IMR-90 (cell line): ENCODE data around the gene OR6B1. TPM values are rescaled to one million over a fixed set of nuclear protein-coding genes. Genes with fewer than 3 reads are reported as not detected.

ENCODE experiments used
- ATAC-seq: fragments of 200-7000 bp; cut with Tn5 transposase; 2 replicates; pipeline ENCODE4 v1.9.1; 2020; ENCODE audit warnings: low read depth, mild to moderate bottlenecking, moderate library complexity
- Bru-seq: library from RNA; stranded (reverse); fragments of 400-500 nt; gene quantifications from one replicate; lab custom pipeline; 2021; lab: Mats Ljungman, UMichigan
- BruChase-seq, 2 experiments: library from RNA; stranded (reverse); fragments of 400-500 nt; gene quantifications; one replicate each; lab custom pipeline; 2021; lab: Mats Ljungman, UMichigan
- BruUV-seq: library from RNA; stranded (reverse); fragments of 400-500 nt; replicated peaks from 2 replicates; lab custom pipeline; 2021; lab: Mats Ljungman, UMichigan
- CTCF ChIA-PET: fragments of 300-600 bp; formaldehyde crosslinking; extraction: SDS; loops from one replicate; lab custom pipeline; 2021; ENCODE audit warnings: antibody characterized with exemption; lab: Yijun Ruan, JAX
- POLR2A ChIA-PET: fragments of 300-600 bp; sonication (Branson Sonifier 250); formaldehyde crosslinking; loops from one replicate; lab custom pipeline; 2022; ENCODE audit warnings: antibody characterized with exemption; ENCODE audit not compliant: unreplicated experiment; lab: Charles Lee
- DNase-seq: peaks from one replicate; pipeline ENCODE4 v3.0.0; 2013
- H2AFZ ChIP-seq: replicated peaks from 2 replicates; pipeline ENCODE3; 2013; ENCODE audit warnings: low read length, mild to moderate bottlenecking; ENCODE audit not compliant: poor library complexity
- H2AK5ac ChIP-seq: 2 replicates; pipeline ENCODE4 v1.6.1; 2013; ENCODE audit warnings: low read depth, low read length, inconsistent platforms
- H2AK9ac ChIP-seq: replicated peaks from 2 replicates; pipeline ENCODE3; 2013; ENCODE audit warnings: mild to moderate bottlenecking, low read depth, low read length, moderate library complexity; ENCODE audit not compliant: poor library complexity
- H2BK120ac ChIP-seq: 2 replicates; pipeline ENCODE4 v1.6.1; 2013; ENCODE audit warnings: low read depth, low read length, inconsistent platforms
- H2BK15ac ChIP-seq: 3 replicates; pipeline ENCODE4 v1.6.1; 2013; ENCODE audit warnings: low read depth, low read length, inconsistent platforms
- H2BK20ac ChIP-seq: 2 replicates; pipeline ENCODE4 v1.6.1; 2013; ENCODE audit warnings: low read depth, mild to moderate bottlenecking, inconsistent platforms, low read length, moderate library complexity
- H2BK5ac ChIP-seq: 2 replicates; pipeline ENCODE4 v1.6.1; 2013; ENCODE audit warnings: mild to moderate bottlenecking, low read depth, low read length, inconsistent platforms; ENCODE audit not compliant: poor library complexity, severe bottlenecking
- H3K14ac ChIP-seq: replicated peaks from 2 replicates; pipeline ENCODE4 v1.6.1; 2013; ENCODE audit warnings: low read depth, low read length, inconsistent platforms
- H3K18ac ChIP-seq: 2 replicates; pipeline ENCODE4 v1.6.1; 2013; ENCODE audit warnings: low read depth, low read length, control low read depth
- H3K23ac ChIP-seq: 2 replicates; pipeline ENCODE4 v1.6.1; 2013; ENCODE audit warnings: low read depth, low read length, inconsistent platforms
- H3K27ac ChIP-seq: 2 replicates; pipeline ENCODE4 v1.5.1; 2013; ENCODE audit warnings: mild to moderate bottlenecking, control low read depth, low read length; ENCODE audit not compliant: insufficient read depth
- H3K27me3 ChIP-seq: 2 replicates; pipeline ENCODE4 v1.6.1; 2013; ENCODE audit warnings: low read length; ENCODE audit not compliant: control insufficient read depth, insufficient read depth
- H3K36me3 ChIP-seq: 2 replicates; pipeline ENCODE4 v1.6.1; 2013; ENCODE audit warnings: low read length, mixed read lengths; ENCODE audit not compliant: control insufficient read depth, insufficient read depth
- H3K4ac ChIP-seq: 2 replicates; pipeline ENCODE4 v1.6.1; 2013; ENCODE audit warnings: low read depth, low read length, inconsistent platforms
- H3K4me1 ChIP-seq: 2 replicates; pipeline ENCODE4 v1.6.1; 2013; ENCODE audit warnings: low read length, mixed read lengths; ENCODE audit not compliant: control insufficient read depth, insufficient read depth
- H3K4me2 ChIP-seq: 2 replicates; pipeline ENCODE4 v1.6.1; 2013; ENCODE audit warnings: low read depth, mild to moderate bottlenecking, control low read depth, low read length, moderate library complexity
- H3K4me3 ChIP-seq: 2 replicates; pipeline ENCODE4 v1.5.1; 2013; ENCODE audit warnings: low read depth, mild to moderate bottlenecking, control low read depth, low read length, moderate library complexity; ENCODE audit not compliant: insufficient read depth
- H3K56ac ChIP-seq: 2 replicates; pipeline ENCODE4 v1.6.1; 2013; ENCODE audit warnings: low read length, inconsistent platforms; ENCODE audit not compliant: insufficient read depth; ENCODE audit errors: extremely low read depth
- H3K79me1 ChIP-seq, 2 experiments: 2 replicates each; pipeline ENCODE4 v1.6.1; 2013; ENCODE audit warnings: low read length in 2 of 2, inconsistent platforms in 1 of 2, low read depth in 1 of 2
- H3K9ac ChIP-seq: 2 replicates; pipeline ENCODE4 v1.6.1; 2013; ENCODE audit warnings: low read depth, low read length, control low read depth
- H3K9me1 ChIP-seq: 2 replicates; pipeline ENCODE4 v1.6.1; 2013; ENCODE audit warnings: low read length, inconsistent platforms; ENCODE audit not compliant: insufficient read depth
- H3K9me3 ChIP-seq: 2 replicates; pipeline ENCODE4 v1.6.1; 2013; ENCODE audit warnings: low read length; ENCODE audit not compliant: control insufficient read depth, insufficient read depth
- H4K20me1 ChIP-seq: 2 replicates; pipeline ENCODE4 v1.6.1; 2013; ENCODE audit warnings: low read length, inconsistent platforms; ENCODE audit not compliant: insufficient read depth
- H4K5ac ChIP-seq: 2 replicates; pipeline ENCODE4 v1.6.1; 2013; ENCODE audit warnings: mild to moderate bottlenecking, low read depth, low read length, control low read depth
- H4K8ac ChIP-seq, 2 experiments: 2 replicates each; pipeline ENCODE4 v1.6.1; 2013; ENCODE audit warnings: low read depth in 2 of 2, low read length in 2 of 2, control low read depth in 1 of 2, inconsistent platforms in 1 of 2
- H4K91ac ChIP-seq: 2 replicates; pipeline ENCODE4 v1.6.1; 2013; ENCODE audit warnings: low read depth, low read length, inconsistent platforms; ENCODE audit not compliant: insufficient read depth
- BHLHE40 ChIP-seq: fragments of 150-350 bp; IDR thresholded peaks from 2 replicates; pipeline ENCODE4 v1.6.1; 2016; ENCODE audit warnings: mild to moderate bottlenecking, low read depth, low read length
- CEBPB ChIP-seq: IDR thresholded peaks from 2 replicates; pipeline ENCODE4 v1.6.1; 2012; ENCODE audit warnings: low read depth, low read length, improper control_type of control experiment
- CHD1 ChIP-seq: IDR thresholded peaks from 2 replicates; pipeline ENCODE4 v1.6.1; 2012; ENCODE audit warnings: low read depth, low read length, improper control_type of control experiment
- CTCF ChIP-seq: conservative IDR thresholded peaks from 2 replicates; pipeline ENCODE4 v1.5.1; 2012; ENCODE audit warnings: mild to moderate bottlenecking, low read depth, low read length, improper control_type of control experiment
- ELK1 ChIP-seq: fragments of 150-350 bp; IDR thresholded peaks from 2 replicates; pipeline ENCODE4 v1.6.1; 2016; ENCODE audit warnings: low read depth, mild to moderate bottlenecking, low read length, moderate library complexity, borderline replicate concordance
- FOS ChIP-seq: fragments of 150-350 bp; IDR thresholded peaks from 2 replicates; pipeline ENCODE4 v1.6.1; 2016; ENCODE audit warnings: low read depth, low read length
- MAFK ChIP-seq: IDR thresholded peaks from 2 replicates; pipeline ENCODE4 v1.6.1; 2012; ENCODE audit warnings: low read depth, low read length, improper control_type of control experiment
- MAZ ChIP-seq: IDR thresholded peaks from 2 replicates; pipeline ENCODE4 v1.6.1; 2012; ENCODE audit warnings: low read depth, mild to moderate bottlenecking, low read length, improper control_type of control experiment, moderate library complexity, borderline replicate concordance
- MXI1 ChIP-seq: IDR thresholded peaks from 2 replicates; pipeline ENCODE4 v1.6.1; 2012; ENCODE audit warnings: low read depth, mild to moderate bottlenecking, low read length, moderate library complexity, borderline replicate concordance
- NFE2L2 ChIP-seq: fragments of 150-350 bp; IDR thresholded peaks from 2 replicates; pipeline ENCODE4 v1.6.1; 2016; ENCODE audit warnings: low read depth, mild to moderate bottlenecking, low read length
- POLR2A ChIP-seq: IDR thresholded peaks from 2 replicates; pipeline ENCODE4 v1.6.1; 2012; ENCODE audit warnings: mild to moderate bottlenecking, low read depth, low read length
- RAD21 ChIP-seq: IDR thresholded peaks from 2 replicates; pipeline ENCODE4 v1.6.1; 2012; ENCODE audit warnings: low read length, improper control_type of control experiment
- RCOR1 ChIP-seq: IDR thresholded peaks from 2 replicates; pipeline ENCODE4 v1.6.1; 2012; ENCODE audit warnings: mild to moderate bottlenecking, low read length, improper control_type of control experiment; ENCODE audit not compliant: insufficient replicate concordance
- RFX5 ChIP-seq: IDR thresholded peaks from 2 replicates; pipeline ENCODE4 v1.8.0; 2012; ENCODE audit warnings: low read depth, mild to moderate bottlenecking, low read length, moderate library complexity
- SMC3 ChIP-seq: fragments of 150-350 bp; IDR thresholded peaks from 2 replicates; pipeline ENCODE4 v1.6.1; 2016; ENCODE audit warnings: low read depth, mild to moderate bottlenecking, antibody characterized with exemption, low read length, moderate library complexity
- WGBS, 2 experiments: methylation state at CpG; one replicate each; pipeline versions ENCODE4 v1.1.5 to v1.1.7; 2013; ENCODE audit warnings: missing lambda C conversion rate in 2 of 2; ENCODE audit not compliant: insufficient read length in 1 of 2; ENCODE audit errors: extremely low coverage in 2 of 2; 5-methylcytosine and 5-hydroxymethylcytosine counted together
- dilution Hi-C: fragments of 300-500 bp; cut with HindIII; formaldehyde crosslinking; loops from one replicate; pipeline ENCODE4 v1.14.3; 2018; ENCODE audit warnings: low sequenced_read_pairs; ENCODE audit not compliant: unreplicated experiment
- in situ Hi-C: fragments of 300-500 bp; cut with MboI; formaldehyde crosslinking; loops from 3 replicates; pipeline ENCODE4 v1.14.3; 2019; ENCODE audit warnings: low sequenced_read_pairs, inconsistent platforms, mixed read lengths
- intact Hi-C: fragments of 100-400 bp; cut with micrococcal nuclease; formaldehyde crosslinking; loops from 2 replicates; pipeline ENCODE4 v1.10.0; 2022
- long read RNA-seq: library from polyadenylated mRNA; unstranded; transcript quantifications from one replicate; pipeline ENCODE4 v2.0.0, GENCODE V29; 2021; ENCODE audit not compliant: unreplicated experiment
- polyA plus RNA-seq, 3 experiments: library from polyadenylated mRNA; depleted of rRNA; stranded (reverse); fragments of >200 nt; gene quantifications; 2 replicates each; pipeline ENCODE4 v1.2.3, GENCODE V29; 2012; ENCODE audit warnings: low replicate concordance in 1 of 3
- total RNA-seq: library from RNA; depleted of rRNA; stranded (reverse); fragments of >200 nt; gene quantifications from 2 replicates; pipeline ENCODE4 v1.2.3, GENCODE V29; 2012; rRNA removed
- TF ChIP-seq, protein P1 (sequence below): fragments of 150-350 bp; IDR thresholded peaks from 2 replicates; pipeline ENCODE4 v1.6.1; 2017; ENCODE audit warnings: mild to moderate bottlenecking, antibody characterized with exemption, low read length, low read depth

OR6B1 gene
- total RNA-seq (not detected in 2 replicates), polyA plus RNA-seq (2012; rRNA removed) (not detected in 2 replicates), Bru-seq, nascent RNA (not detected), BruChase-seq, experiment 1, labeled RNA remaining after a 6-hour chase (percentile 8 among the genes with signal in this experiment), BruChase-seq, experiment 2, labeled RNA remaining after a 2-hour chase (not detected)
- not detected in 2 replicates for polyA plus RNA-seq (2012; cell fraction: cytosol; rRNA removed)
- polyA plus RNA-seq (2012; cell fraction: nucleus; rRNA removed; ENCODE audit: low replicate concordance): not detected in 2 replicates
- long read RNA-seq: 0 reads

DNA sequence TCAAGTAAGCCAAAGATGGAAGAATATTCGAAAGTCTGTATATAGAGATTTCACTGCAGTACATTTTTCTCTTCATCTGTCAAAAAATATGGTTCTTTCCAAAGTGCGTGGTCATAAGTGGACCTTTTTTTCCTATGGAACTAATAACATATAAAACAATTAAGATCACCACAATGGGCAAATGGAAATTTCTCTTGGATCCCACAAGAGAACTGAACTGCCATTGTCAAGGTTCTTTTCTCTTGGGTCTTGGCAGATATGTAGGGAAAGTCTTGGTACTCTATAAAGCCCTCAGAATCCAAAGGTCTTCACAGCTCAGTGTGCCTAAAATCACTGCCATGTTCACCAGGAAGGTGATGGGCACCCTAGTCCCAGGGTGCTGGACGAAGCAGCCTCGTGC is at the start of gene OR6B1:
TSS of gene OR6B1 (plus strand) at position 301 of the 400 bp plus-strand sequence. CDS start 3,677 bp downstream, outside the sequence.
- H4K20me1 ChIP-seq: no peaks in the 10 kb centered on the region
- H2BK20ac ChIP-seq: no peak within 1 kb of the TSS
- intact Hi-C loops (no loop called here), in situ Hi-C loops (no loop called here), dilution Hi-C loops (no loop called here)
- no peak within 1 kb of the TSS for H2AK5ac ChIP-seq
- no peak within 1 kb of the TSS for H2AK9ac ChIP-seq
- H2BK120ac ChIP-seq: no peak within 1 kb of the TSS
- H3K9me3 ChIP-seq: no peaks in the 10 kb centered on the region
- no peaks in the 10 kb centered on the region for H3K4me1 ChIP-seq
- no peaks in the 10 kb centered on the region for H3K27me3 ChIP-seq
- no peak within 1 kb of the TSS for H3K4me3 ChIP-seq
- no peaks in the 10 kb centered on the region for H3K36me3 ChIP-seq
- no peak within 1 kb of the TSS for H3K27ac ChIP-seq
- DNase-seq (no peak), ATAC-seq (no peak)
- ChIA-PET POLR2A (no interaction called here), CTCF (no interaction called here)
- H4K91ac ChIP-seq: no peak within 1 kb of the TSS
- no peak for TF ChIP-seq BHLHE40
- TF ChIP-seq RFX5: no peak
- TF ChIP-seq MAFK: no peak
- TF ChIP-seq ELK1: no peak
- no peak for TF ChIP-seq MAZ
- TF ChIP-seq CHD1: no peak
- no peak for TF ChIP-seq SMC3
- TF ChIP-seq MXI1: no peak
- TF ChIP-seq RCOR1: no peak
- TF ChIP-seq CEBPB: no peak
- TF ChIP-seq POLR2A: no peak
- no peak for TF ChIP-seq NFE2L2
- no peak for TF ChIP-seq FOS
- TF ChIP-seq RAD21: no peak
- TF ChIP-seq CTCF: no peak
- TF ChIP-seq, protein P1, sequence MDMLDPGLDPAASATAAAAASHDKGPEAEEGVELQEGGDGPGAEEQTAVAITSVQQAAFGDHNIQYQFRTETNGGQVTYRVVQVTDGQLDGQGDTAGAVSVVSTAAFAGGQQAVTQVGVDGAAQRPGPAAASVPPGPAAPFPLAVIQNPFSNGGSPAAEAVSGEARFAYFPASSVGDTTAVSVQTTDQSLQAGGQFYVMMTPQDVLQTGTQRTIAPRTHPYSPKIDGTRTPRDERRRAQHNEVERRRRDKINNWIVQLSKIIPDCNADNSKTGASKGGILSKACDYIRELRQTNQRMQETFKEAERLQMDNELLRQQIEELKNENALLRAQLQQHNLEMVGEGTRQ: no peak
- no CpG with 5 or more reads among the region's 4 CpGs for WGBS, 2 experiments
- no peak within 1 kb of the TSS for H3K4ac ChIP-seq
- H3K56ac ChIP-seq: no peak within 1 kb of the TSS
- no peak within 1 kb of the TSS for H3K9ac ChIP-seq
- no peak within 1 kb of the TSS for H2BK5ac ChIP-seq
- no peaks in the 10 kb centered on the region for H3K79me1 ChIP-seq
- H4K8ac ChIP-seq: no peak within 1 kb of the TSS
- no peak within 1 kb of the TSS for H2AFZ ChIP-seq
- no peak within 1 kb of the TSS for H2BK15ac ChIP-seq
- no peak within 1 kb of the TSS for H3K14ac ChIP-seq
- H3K23ac ChIP-seq: no peak within 1 kb of the TSS
- H3K18ac ChIP-seq: no peak within 1 kb of the TSS
- H3K9me1 ChIP-seq: no peaks in the 10 kb centered on the region
- no peak within 1 kb of the TSS for H3K4me2 ChIP-seq
- BruUV-seq: no TSS peak
- H4K5ac ChIP-seq: no peak within 1 kb of the TSS
